Fibroblast of lung (primary cell): ENCODE results near the gene VPS37D. TPM values are rescaled to one million over a fixed set of nuclear protein-coding genes. Genes with fewer than 3 reads are reported as not detected.

Experiments used
- DNase-seq, 2 donors: peaks; one replicate each; pipeline versions ENCODE4 v3.0.0 to v3.0.0-alpha.2; 2010; ENCODE audit warnings: low read depth in 2 of 2
- H2AFZ ChIP-seq: 2 replicates; pipeline ENCODE4 v1.5.1; 2012; ENCODE audit warnings: low read length, control low read depth, inconsistent platforms
- H3K27ac ChIP-seq: 2 replicates; pipeline ENCODE4 v1.5.1; 2011; ENCODE audit warnings: low read length, control low read depth; ENCODE audit not compliant: insufficient read depth
- H3K27me3 ChIP-seq: 2 replicates; pipeline ENCODE4 v1.5.1; 2011; ENCODE audit warnings: mild to moderate bottlenecking, low read length; ENCODE audit not compliant: control insufficient read depth, insufficient read depth
- H3K36me3 ChIP-seq: 2 replicates; pipeline ENCODE4 v1.5.1; 2011; ENCODE audit warnings: low read length; ENCODE audit not compliant: control insufficient read depth, insufficient read depth
- H3K4me1 ChIP-seq: 2 replicates; pipeline ENCODE4 v1.5.1; 2011; ENCODE audit warnings: low read length; ENCODE audit not compliant: control insufficient read depth, insufficient read depth; ENCODE audit errors: extremely low read depth
- H3K4me2 ChIP-seq: 2 replicates; pipeline ENCODE4 v1.5.1; 2011; ENCODE audit warnings: low read length, control low read depth; ENCODE audit not compliant: insufficient read depth; ENCODE audit errors: extremely low read depth
- H3K4me3 ChIP-seq, 4 experiments: fragments of 200-600 bp in 1 of 4; sonication (generic) in 1 of 4; replicated peaks in 1 of 4; 2 replicates each; pipeline ENCODE4 v1.5.1; 2011 to 2016; ENCODE audit warnings: low read length in 4 of 4, low read depth in 3 of 4, mild to moderate bottlenecking in 3 of 4, control low read depth in 2 of 4, inconsistent platforms in 1 of 4, mixed read lengths in 1 of 4; ENCODE audit not compliant: insufficient read depth in 1 of 4; ENCODE audit errors: control extremely low read depth in 1 of 4
- H3K79me2 ChIP-seq: 2 replicates; pipeline ENCODE4 v1.5.1; 2012; ENCODE audit warnings: mild to moderate bottlenecking, low read length, inconsistent platforms; ENCODE audit not compliant: control insufficient read depth, insufficient read depth
- H3K9ac ChIP-seq: 2 replicates; pipeline ENCODE4 v1.5.1; 2011; ENCODE audit warnings: mild to moderate bottlenecking, low read length, control low read depth; ENCODE audit not compliant: insufficient read depth
- H3K9me3 ChIP-seq: 2 replicates; pipeline ENCODE4 v1.5.1; 2012; ENCODE audit warnings: low read depth, low read length; ENCODE audit not compliant: control insufficient read depth, insufficient read depth
- H4K20me1 ChIP-seq: 2 replicates; pipeline ENCODE4 v1.5.1; 2011; ENCODE audit warnings: low read length; ENCODE audit not compliant: control insufficient read depth, insufficient read depth; ENCODE audit errors: extremely low read depth
- CTCF ChIP-seq, 2 donors: IDR thresholded peaks in 1 of 2; conservative IDR thresholded peaks in 1 of 2; 1 replicate in 1 of 2; 2 replicates in 1 of 2; pipeline ENCODE4 v1.5.1; 2011 to 2012; ENCODE audit warnings: low read length in 2 of 2, control low read depth in 1 of 2, inconsistent platforms in 1 of 2, low read depth in 1 of 2, mild to moderate bottlenecking in 1 of 2
- EZH2 ChIP-seq: IDR thresholded peaks from 2 replicates; pipeline ENCODE4 v1.5.1; 2012; ENCODE audit warnings: low read length, control low read depth, mild to moderate bottlenecking; ENCODE audit errors: missing control alignments
- polyA plus RNA-seq, 2 donors: library from polyadenylated mRNA; depleted of rRNA in 1 of 2; stranded (reverse) in 1 of 2; unstranded in 1 of 2; fragments of >200 nt; gene quantifications; 2 replicates each; pipeline ENCODE4 v1.2.1, GENCODE V29; 2011 to 2012; ENCODE audit warnings: missing spikeins in 1 of 2
- total RNA-seq: library from RNA; depleted of rRNA; stranded (reverse); fragments of >200 nt; gene quantifications from 2 replicates; pipeline ENCODE4 v1.2.1, GENCODE V29; 2014

VPS37D gene
- total and polyA plus RNA-seq, 2 donors (not counting 1 experiment from before 2014, with no cell fraction given): 0.87 to 6.8 TPM

- Histone ChIP-seq H4K20me1 (no peaks in the 10 kb centered on the region), H3K27me3 (no peaks in the 10 kb centered on the region), H3K4me2 (no peak overlapping the region), H3K36me3 (peaks cover 34% of the 10 kb centered on the region), H3K4me1 (no peaks in the 10 kb centered on the region), H3K4me3 (no peak overlapping the region), H3K9ac (no peak overlapping the region), H3K9me3 (no peaks in the 10 kb centered on the region), H3K27ac (no peak overlapping the region), H2AFZ (no peak overlapping the region), H3K79me2 (no peaks in the 10 kb centered on the region)
- TF ChIP-seq CTCF (conservative IDR thresholded peaks at IDR 0.05 in 1 of 2, IDR thresholded peaks at IDR 0.05 in 1 of 2; ENCODE audit: low read depth in 1 of 2, low read length in 2 of 2): no peak
- TF ChIP-seq EZH2: no peak
- DNase-seq: no peak
Observed at GRCh38 chr7:73703225-73703624, 35.6 kb downstream of the VPS37D start.

GRCh38 chr7:73703757-73704639 is 36.4 kb downstream of the VPS37D start:
- Histone ChIP-seq H3K27me3 (no peaks in the 10 kb centered on the region), H3K4me1 (no peaks in the 10 kb centered on the region), H3K36me3 (peaks cover 32% of the 10 kb centered on the region), H3K79me2 (peaks cover 3% of the 10 kb centered on the region), H3K27ac (no peak overlapping the region), H3K4me3 (no peak overlapping the region), H3K4me2 (no peak overlapping the region), H4K20me1 (no peaks in the 10 kb centered on the region), H2AFZ (no peak overlapping the region), H3K9ac (no peak overlapping the region), H3K9me3 (no peaks in the 10 kb centered on the region)
- DNase-seq: peak in 1 of 2 donors; percentile 65
- TF ChIP-seq CTCF (conservative IDR thresholded peaks at IDR 0.05 in 1 of 2, IDR thresholded peaks at IDR 0.05 in 1 of 2; ENCODE audit: low read depth in 1 of 2, low read length in 2 of 2) (no peak), EZH2 (no peak)

- H3K9me3 ChIP-seq: no peaks in the 10 kb centered on the region
- no peaks in the 10 kb centered on the region for H3K27me3 ChIP-seq
- TF ChIP-seq EZH2: no peak
- TF ChIP-seq CTCF (conservative IDR thresholded peaks at IDR 0.05 in 1 of 2, IDR thresholded peaks at IDR 0.05 in 1 of 2; ENCODE audit: low read depth in 1 of 2, low read length in 2 of 2): no peak
- H3K79me2 ChIP-seq: peaks cover 11% of the 10 kb centered on the region
- DNase-seq: peak; percentile 47 to 87
- H3K4me2 ChIP-seq: no peak overlapping the region
- H3K9ac ChIP-seq: no peak overlapping the region
- no peak overlapping the region for H2AFZ ChIP-seq
- H3K27ac ChIP-seq: no peak overlapping the region
- no peaks in the 10 kb centered on the region for H3K4me1 ChIP-seq
- no peak overlapping the region for H3K4me3 ChIP-seq
- H3K36me3 ChIP-seq: peaks cover 27% of the 10 kb centered on the region
- no peaks in the 10 kb centered on the region for H4K20me1 ChIP-seq
Observed at GRCh38 chr7:73704640-73705550, 37.3 kb downstream of the VPS37D start.
